Measurements from ENCODE around the gene NOC3L. TPM values are rescaled to one million over a fixed set of nuclear protein-coding genes. Genes with fewer than 3 reads are reported as not detected.
A peak's percentile ranks its signal among the peaks of the same experiment; 100 is the strongest.

Gene NOC3L
- total and polyA plus RNA-seq, 9 of the 15 experiments (the other 6 are each of a cell fraction or from before 2014, with no cell fraction given), result 23.8 to 57.6 (median 32.6) TPM

DNA sequence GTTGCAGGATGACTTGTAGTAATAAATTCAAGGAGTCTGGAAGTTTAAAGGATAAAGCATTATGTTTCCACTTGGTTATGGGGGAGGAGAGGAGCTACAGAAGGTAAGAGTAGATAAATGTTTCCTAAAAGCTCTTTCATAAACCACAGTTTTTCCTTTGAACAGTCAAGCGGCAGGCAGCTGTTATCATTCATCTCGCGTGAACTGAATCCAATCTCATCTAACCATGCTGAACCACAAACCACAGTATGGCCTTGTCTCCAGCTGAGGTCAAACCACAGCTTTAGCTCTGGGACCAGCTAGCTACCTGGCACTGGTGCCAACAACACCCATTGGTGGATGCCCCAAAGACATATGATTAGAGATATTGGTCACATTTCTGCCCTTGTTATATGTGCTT is 63.3 kb downstream of the NOC3L start (continued):
- TF ChIP-seq, protein P1, sequence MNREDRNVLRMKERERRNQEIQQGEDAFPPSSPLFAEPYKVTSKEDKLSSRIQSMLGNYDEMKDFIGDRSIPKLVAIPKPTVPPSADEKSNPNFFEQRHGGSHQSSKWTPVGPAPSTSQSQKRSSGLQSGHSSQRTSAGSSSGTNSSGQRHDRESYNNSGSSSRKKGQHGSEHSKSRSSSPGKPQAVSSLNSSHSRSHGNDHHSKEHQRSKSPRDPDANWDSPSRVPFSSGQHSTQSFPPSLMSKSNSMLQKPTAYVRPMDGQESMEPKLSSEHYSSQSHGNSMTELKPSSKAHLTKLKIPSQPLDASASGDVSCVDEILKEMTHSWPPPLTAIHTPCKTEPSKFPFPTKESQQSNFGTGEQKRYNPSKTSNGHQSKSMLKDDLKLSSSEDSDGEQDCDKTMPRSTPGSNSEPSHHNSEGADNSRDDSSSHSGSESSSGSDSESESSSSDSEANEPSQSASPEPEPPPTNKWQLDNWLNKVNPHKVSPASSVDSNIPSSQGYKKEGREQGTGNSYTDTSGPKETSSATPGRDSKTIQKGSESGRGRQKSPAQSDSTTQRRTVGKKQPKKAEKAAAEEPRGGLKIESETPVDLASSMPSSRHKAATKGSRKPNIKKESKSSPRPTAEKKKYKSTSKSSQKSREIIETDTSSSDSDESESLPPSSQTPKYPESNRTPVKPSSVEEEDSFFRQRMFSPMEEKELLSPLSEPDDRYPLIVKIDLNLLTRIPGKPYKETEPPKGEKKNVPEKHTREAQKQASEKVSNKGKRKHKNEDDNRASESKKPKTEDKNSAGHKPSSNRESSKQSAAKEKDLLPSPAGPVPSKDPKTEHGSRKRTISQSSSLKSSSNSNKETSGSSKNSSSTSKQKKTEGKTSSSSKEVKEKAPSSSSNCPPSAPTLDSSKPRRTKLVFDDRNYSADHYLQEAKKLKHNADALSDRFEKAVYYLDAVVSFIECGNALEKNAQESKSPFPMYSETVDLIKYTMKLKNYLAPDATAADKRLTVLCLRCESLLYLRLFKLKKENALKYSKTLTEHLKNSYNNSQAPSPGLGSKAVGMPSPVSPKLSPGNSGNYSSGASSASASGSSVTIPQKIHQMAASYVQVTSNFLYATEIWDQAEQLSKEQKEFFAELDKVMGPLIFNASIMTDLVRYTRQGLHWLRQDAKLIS (CRISPR knock-in tag; IDR thresholded peaks at IDR 0.05), result no peak
- TF ChIP-seq SAP30 (IDR thresholded peaks at IDR 0.05; ENCODE audit: borderline replicate concordance, insufficient read depth, low read depth, low read length, poor library complexity, severe bottlenecking) (no peak), CC2D1A (IDR thresholded peaks at IDR 0.05) (0 out of 2 replicates have a peak, but pooled peaks have one; percentile 50), THRAP3 (IDR thresholded peaks at IDR 0.05; ENCODE audit: borderline replicate concordance) (no peak), MTF1 (CRISPR knock-in tag; IDR thresholded peaks at IDR 0.05; ENCODE audit: borderline replicate concordance) (no peak), NEUROD1 (IDR thresholded peaks at IDR 0.05; ENCODE audit: borderline replicate concordance, low read depth, low read length, partially characterized antibody) (peak; percentile 45), CCNT2 (IDR thresholded peaks at IDR 0.05; ENCODE audit: borderline replicate concordance, extremely low read depth, insufficient read length, low read depth, low read length) (peak; percentile 94), CXXC5 (CRISPR knock-in tag; IDR thresholded peaks at IDR 0.05) (peak; percentile 73), PTTG1 (tag; IDR thresholded peaks at IDR 0.05; ENCODE audit: low read depth) (no peak), NCOA1 (IDR thresholded peaks at IDR 0.05; ENCODE audit: low read depth) (peak; percentile 69), SRSF3 (IDR thresholded peaks at IDR 0.05; ENCODE audit: insufficient read depth, low read length) (no peak), FOXA1 (IDR thresholded peaks at IDR 0.05; ENCODE audit: borderline replicate concordance) (no peak), ESRRA (IDR thresholded peaks at IDR 0.05; ENCODE audit: borderline replicate concordance, low read depth) (peak; percentile 99; the same call in 1 of the 2 replicates), RNF2 (IDR thresholded peaks at IDR 0.05) (peak; percentile 82), PCBP1 (IDR thresholded peaks at IDR 0.05; ENCODE audit: low read depth, low read length, poor library complexity, severe bottlenecking) (no peak), POLR2A (conservative IDR thresholded peaks at IDR 0.05) (no peak), SRSF1 (IDR thresholded peaks at IDR 0.05; ENCODE audit: low read depth, low read length) (no peak), ID3 (CRISPR knock-in tag; IDR thresholded peaks at IDR 0.05) (no peak), ID3 (tag; IDR thresholded peaks at IDR 0.05) (peak; percentile 85), EP300 (IDR thresholded peaks at IDR 0.05; ENCODE audit: low read length) (peak; percentile 83)
- TF ChIP-seq, protein P2, sequence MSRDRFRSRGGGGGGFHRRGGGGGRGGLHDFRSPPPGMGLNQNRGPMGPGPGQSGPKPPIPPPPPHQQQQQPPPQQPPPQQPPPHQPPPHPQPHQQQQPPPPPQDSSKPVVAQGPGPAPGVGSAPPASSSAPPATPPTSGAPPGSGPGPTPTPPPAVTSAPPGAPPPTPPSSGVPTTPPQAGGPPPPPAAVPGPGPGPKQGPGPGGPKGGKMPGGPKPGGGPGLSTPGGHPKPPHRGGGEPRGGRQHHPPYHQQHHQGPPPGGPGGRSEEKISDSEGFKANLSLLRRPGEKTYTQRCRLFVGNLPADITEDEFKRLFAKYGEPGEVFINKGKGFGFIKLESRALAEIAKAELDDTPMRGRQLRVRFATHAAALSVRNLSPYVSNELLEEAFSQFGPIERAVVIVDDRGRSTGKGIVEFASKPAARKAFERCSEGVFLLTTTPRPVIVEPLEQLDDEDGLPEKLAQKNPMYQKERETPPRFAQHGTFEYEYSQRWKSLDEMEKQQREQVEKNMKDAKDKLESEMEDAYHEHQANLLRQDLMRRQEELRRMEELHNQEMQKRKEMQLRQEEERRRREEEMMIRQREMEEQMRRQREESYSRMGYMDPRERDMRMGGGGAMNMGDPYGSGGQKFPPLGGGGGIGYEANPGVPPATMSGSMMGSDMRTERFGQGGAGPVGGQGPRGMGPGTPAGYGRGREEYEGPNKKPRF (IDR thresholded peaks at IDR 0.05; ENCODE audit: low read depth, low read length), result no peak
- TF ChIP-seq, protein P3, sequence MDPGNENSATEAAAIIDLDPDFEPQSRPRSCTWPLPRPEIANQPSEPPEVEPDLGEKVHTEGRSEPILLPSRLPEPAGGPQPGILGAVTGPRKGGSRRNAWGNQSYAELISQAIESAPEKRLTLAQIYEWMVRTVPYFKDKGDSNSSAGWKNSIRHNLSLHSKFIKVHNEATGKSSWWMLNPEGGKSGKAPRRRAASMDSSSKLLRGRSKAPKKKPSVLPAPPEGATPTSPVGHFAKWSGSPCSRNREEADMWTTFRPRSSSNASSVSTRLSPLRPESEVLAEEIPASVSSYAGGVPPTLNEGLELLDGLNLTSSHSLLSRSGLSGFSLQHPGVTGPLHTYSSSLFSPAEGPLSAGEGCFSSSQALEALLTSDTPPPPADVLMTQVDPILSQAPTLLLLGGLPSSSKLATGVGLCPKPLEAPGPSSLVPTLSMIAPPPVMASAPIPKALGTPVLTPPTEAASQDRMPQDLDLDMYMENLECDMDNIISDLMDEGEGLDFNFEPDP (CRISPR knock-in tag; IDR thresholded peaks at IDR 0.05), result no peak
